ENCODE results near the gene TANGO6. TPM values are rescaled to one million over a fixed set of nuclear protein-coding genes. Genes with fewer than 3 reads are reported as not detected.
"Not testable (repeated sequence)": the region's sequence is repeated elsewhere in the genome, so short reads cannot be mapped to it uniquely, and the experiment has no call there.

TANGO6 gene
- total and polyA plus RNA-seq, 2 donors from 2014 or later, result 4.5 to 20.6 TPM

DNA sequence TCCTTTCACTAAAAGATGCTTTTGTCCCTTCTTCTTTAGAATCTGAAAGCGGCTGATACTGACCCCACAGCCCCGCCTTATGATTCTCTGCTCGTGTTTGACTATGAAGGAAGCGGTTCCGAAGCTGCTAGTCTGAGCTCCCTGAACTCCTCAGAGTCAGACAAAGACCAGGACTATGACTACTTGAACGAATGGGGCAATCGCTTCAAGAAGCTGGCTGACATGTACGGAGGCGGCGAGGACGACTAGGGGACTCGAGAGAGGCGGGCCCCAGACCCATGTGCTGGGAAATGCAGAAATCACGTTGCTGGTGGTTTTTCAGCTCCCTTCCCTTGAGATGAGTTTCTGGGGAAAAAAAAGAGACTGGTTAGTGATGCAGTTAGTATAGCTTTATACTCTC is 10.1 kb upstream of the TANGO6 start:
- H3K27me3 ChIP-seq (ENCODE audit: control insufficient read depth, insufficient read depth, low read length), result no peaks in the 10 kb centered on the region
- TF ChIP-seq, protein P1, sequence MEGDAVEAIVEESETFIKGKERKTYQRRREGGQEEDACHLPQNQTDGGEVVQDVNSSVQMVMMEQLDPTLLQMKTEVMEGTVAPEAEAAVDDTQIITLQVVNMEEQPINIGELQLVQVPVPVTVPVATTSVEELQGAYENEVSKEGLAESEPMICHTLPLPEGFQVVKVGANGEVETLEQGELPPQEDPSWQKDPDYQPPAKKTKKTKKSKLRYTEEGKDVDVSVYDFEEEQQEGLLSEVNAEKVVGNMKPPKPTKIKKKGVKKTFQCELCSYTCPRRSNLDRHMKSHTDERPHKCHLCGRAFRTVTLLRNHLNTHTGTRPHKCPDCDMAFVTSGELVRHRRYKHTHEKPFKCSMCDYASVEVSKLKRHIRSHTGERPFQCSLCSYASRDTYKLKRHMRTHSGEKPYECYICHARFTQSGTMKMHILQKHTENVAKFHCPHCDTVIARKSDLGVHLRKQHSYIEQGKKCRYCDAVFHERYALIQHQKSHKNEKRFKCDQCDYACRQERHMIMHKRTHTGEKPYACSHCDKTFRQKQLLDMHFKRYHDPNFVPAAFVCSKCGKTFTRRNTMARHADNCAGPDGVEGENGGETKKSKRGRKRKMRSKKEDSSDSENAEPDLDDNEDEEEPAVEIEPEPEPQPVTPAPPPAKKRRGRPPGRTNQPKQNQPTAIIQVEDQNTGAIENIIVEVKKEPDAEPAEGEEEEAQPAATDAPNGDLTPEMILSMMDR (IDR thresholded peaks at IDR 0.05; ENCODE audit: borderline replicate concordance, extremely low read depth, insufficient read depth), result no peak
- H3K9ac ChIP-seq (ENCODE audit: low read length in 3 of 3), result no peak overlapping the region
- no peaks in the 10 kb centered on the region for H3K9me3 ChIP-seq (ENCODE audit: control insufficient read depth in 2 of 3, insufficient read depth in 1 of 3, low read length in 3 of 3)
- DNase-seq (no peak), FAIRE-seq (no peak)
- no peaks in the 10 kb centered on the region for H3K4me1 ChIP-seq (ENCODE audit: control insufficient read depth in 2 of 3, insufficient read depth in 2 of 3, low read depth in 1 of 3, low read length in 3 of 3)
- no peak overlapping the region for H3K4me3 ChIP-seq (ENCODE audit: low read length in 3 of 3)
- intact Hi-C loops (cut with DNase I), result no loop called here
- no peak overlapping the region for H3K27ac ChIP-seq (ENCODE audit: low read depth in 2 of 2, low read length in 2 of 2)
- peaks cover 0 to 7% (median 6%) of the 10 kb centered on the region in 3 donors for H3K36me3 ChIP-seq (ENCODE audit: control insufficient read depth in 2 of 3, insufficient read depth in 3 of 3, low read length in 3 of 3)

DNA sequence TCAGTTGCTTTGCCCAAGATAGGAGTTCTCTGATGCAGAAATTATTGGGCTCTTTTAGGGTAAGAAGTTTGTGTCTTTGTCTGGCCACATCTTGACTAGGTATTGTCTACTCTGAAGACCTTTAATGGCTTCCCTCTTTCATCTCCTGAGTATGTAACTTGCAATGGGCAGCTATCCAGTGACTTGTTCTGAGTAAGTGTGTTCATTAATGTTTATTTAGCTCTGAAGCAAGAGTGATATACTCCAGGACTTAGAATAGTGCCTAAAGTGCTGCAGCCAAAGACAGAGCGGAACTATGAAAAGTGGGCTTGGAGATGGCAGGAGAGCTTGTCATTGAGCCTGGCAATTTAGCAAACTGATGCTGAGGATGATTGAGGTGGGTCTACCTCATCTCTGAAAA is 8.8 kb upstream of the TANGO6 start:
- TF ChIP-seq, protein P1 (IDR thresholded peaks at IDR 0.05; ENCODE audit: borderline replicate concordance, extremely low read depth, insufficient read depth), result no peak
- DNase-seq, result no peak
- no peak overlapping the region for H3K27ac ChIP-seq (ENCODE audit: low read depth in 2 of 2, low read length in 2 of 2)
- no peaks in the 10 kb centered on the region for H3K27me3 ChIP-seq (ENCODE audit: control insufficient read depth, insufficient read depth, low read length)
- H3K9ac ChIP-seq (ENCODE audit: low read length in 3 of 3), result no peak overlapping the region
- peaks cover 0 to 3% (median 3%) of the 10 kb centered on the region in 3 donors for H3K36me3 ChIP-seq (ENCODE audit: control insufficient read depth in 2 of 3, insufficient read depth in 3 of 3, low read length in 3 of 3)
- intact Hi-C loops (cut with DNase I), result no loop called here
- no peak for FAIRE-seq
- no peaks in the 10 kb centered on the region for H3K4me1 ChIP-seq (ENCODE audit: control insufficient read depth in 2 of 3, insufficient read depth in 2 of 3, low read depth in 1 of 3, low read length in 3 of 3)
- H3K9me3 ChIP-seq (ENCODE audit: control insufficient read depth in 2 of 3, insufficient read depth in 1 of 3, low read length in 3 of 3), result no peaks in the 10 kb centered on the region
- no peak overlapping the region for H3K4me3 ChIP-seq (ENCODE audit: low read length in 3 of 3)

DNA sequence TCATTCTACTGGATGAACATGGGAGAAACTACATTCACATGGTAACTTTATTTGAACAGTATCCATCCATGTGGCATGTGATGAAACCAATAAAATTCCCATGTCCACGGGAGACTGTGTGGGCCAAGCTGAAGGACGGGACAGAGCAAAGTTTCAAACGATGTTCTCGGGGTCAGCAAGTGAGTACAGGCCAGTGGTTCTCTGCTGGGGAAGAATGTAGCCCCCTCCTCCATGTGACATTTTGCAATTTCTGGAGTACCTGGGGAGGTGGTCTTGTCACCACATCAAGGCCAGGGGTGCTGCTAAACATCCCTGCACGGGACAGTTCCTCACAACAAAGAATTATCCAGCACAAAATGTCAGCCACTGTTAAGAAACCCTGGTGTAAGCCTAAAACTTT is 7.4 kb upstream of the TANGO6 start:
- Histone ChIP-seq H3K27me3 (ENCODE audit: control insufficient read depth, insufficient read depth, low read length) (no peaks in the 10 kb centered on the region), H3K4me3 (ENCODE audit: low read length in 3 of 3) (no peak overlapping the region), H3K9me3 (ENCODE audit: control insufficient read depth in 2 of 3, insufficient read depth in 1 of 3, low read length in 3 of 3) (no peaks in the 10 kb centered on the region), H3K36me3 (ENCODE audit: control insufficient read depth in 2 of 3, insufficient read depth in 3 of 3, low read length in 3 of 3) (no peaks in the 10 kb centered on the region), H3K27ac (ENCODE audit: low read depth in 2 of 2, low read length in 2 of 2) (no peak overlapping the region), H3K9ac (ENCODE audit: low read length in 3 of 3) (no peak overlapping the region), H3K4me1 (ENCODE audit: control insufficient read depth in 2 of 3, insufficient read depth in 2 of 3, low read depth in 1 of 3, low read length in 3 of 3) (no peaks in the 10 kb centered on the region)
- no peak for FAIRE-seq
- TF ChIP-seq, protein P1 (IDR thresholded peaks at IDR 0.05; ENCODE audit: borderline replicate concordance, extremely low read depth, insufficient read depth), result no peak
- intact Hi-C loops (cut with DNase I), result no loop called here
- no peak for DNase-seq

DNA sequence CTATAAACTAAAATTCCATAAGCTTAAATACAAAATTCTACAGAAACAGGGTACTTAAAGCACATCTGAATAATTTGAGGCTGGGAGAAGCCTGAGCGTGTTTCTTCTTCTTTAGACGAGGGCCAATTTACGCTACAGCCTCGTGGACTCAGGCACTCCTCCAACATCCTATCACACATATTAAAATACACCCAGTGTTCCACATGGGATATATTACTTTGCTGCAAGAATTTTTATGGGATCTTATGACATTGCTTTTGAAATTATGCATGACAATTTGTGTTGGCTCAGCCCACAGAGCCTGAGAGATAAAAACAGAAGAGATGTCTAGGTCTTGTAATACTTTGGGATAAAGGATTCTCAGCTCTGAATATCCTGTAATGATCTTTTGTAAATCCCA is 3.5 kb upstream of the TANGO6 start:
- H3K9me3 ChIP-seq (ENCODE audit: control insufficient read depth in 2 of 3, insufficient read depth in 1 of 3, low read length in 3 of 3), result no peaks in the 10 kb centered on the region
- intact Hi-C loops (cut with DNase I), result no loop called here
- H3K4me3 ChIP-seq (ENCODE audit: low read length in 3 of 3), result no peak overlapping the region
- no peaks in the 10 kb centered on the region for H3K27me3 ChIP-seq (ENCODE audit: control insufficient read depth, insufficient read depth, low read length)
- no peak overlapping the region for H3K9ac ChIP-seq (ENCODE audit: low read length in 3 of 3)
- TF ChIP-seq, protein P1 (IDR thresholded peaks at IDR 0.05; ENCODE audit: borderline replicate concordance, extremely low read depth, insufficient read depth), result no peak
- no peaks in the 10 kb centered on the region for H3K36me3 ChIP-seq (ENCODE audit: control insufficient read depth in 2 of 3, insufficient read depth in 3 of 3, low read length in 3 of 3)
- H3K27ac ChIP-seq (ENCODE audit: low read depth in 2 of 2, low read length in 2 of 2), result no peak overlapping the region
- FAIRE-seq (no peak), DNase-seq (peak in 2 of 5 donors; percentile 20 to 72)
- H3K4me1 ChIP-seq (ENCODE audit: control insufficient read depth in 2 of 3, insufficient read depth in 2 of 3, low read depth in 1 of 3, low read length in 3 of 3), result peaks cover 0 to 6% (median 3%) of the 10 kb centered on the region in 3 donors

DNA sequence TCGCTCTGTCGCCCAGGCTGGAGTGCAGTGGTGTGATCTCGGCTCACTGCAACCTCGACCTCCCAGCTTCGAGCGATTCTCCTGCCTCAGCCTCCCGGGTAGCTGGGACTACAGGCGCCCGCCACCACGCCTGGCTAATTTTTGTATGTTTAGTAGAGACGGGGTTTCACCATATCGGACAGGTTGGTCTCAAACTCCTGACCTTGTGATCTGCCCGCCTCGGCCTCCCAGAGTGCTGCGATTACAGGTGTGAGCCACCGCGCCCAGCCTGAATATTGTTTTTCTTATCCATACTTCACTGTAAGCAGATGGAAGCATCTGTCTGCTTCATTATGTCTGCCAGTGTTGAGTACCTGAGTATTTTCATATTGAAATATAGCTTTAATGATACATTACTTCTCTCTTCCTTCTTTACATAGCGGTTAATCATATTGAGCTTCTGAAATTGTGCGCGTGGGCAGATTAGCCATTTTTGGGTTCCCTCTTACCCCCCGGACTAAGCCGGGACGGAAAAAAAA is 308 bp upstream of the TANGO6 start:
- FAIRE-seq; DNase-seq; H3K27me3 ChIP-seq (ENCODE audit: control insufficient read depth, insufficient read depth, low read length); H3K27ac ChIP-seq (ENCODE audit: low read depth in 2 of 2, low read length in 2 of 2); H3K4me1 ChIP-seq (ENCODE audit: control insufficient read depth in 2 of 3, insufficient read depth in 2 of 3, low read depth in 1 of 3, low read length in 3 of 3); H3K36me3 ChIP-seq (ENCODE audit: control insufficient read depth in 2 of 3, insufficient read depth in 3 of 3, low read length in 3 of 3); intact Hi-C loops (cut with DNase I); H3K9me3 ChIP-seq (ENCODE audit: control insufficient read depth in 2 of 3, insufficient read depth in 1 of 3, low read length in 3 of 3): not testable (repeated sequence)
- Histone ChIP-seq H3K9ac (ENCODE audit: low read length in 3 of 3) (peak overlapping the region; percentile 54 to 77 (median 58)), H3K4me3 (ENCODE audit: low read length in 3 of 3) (peak overlapping the region; percentile 79 to 86 (median 79))
